ENCODE data around the gene PIWIL1.

DNA sequence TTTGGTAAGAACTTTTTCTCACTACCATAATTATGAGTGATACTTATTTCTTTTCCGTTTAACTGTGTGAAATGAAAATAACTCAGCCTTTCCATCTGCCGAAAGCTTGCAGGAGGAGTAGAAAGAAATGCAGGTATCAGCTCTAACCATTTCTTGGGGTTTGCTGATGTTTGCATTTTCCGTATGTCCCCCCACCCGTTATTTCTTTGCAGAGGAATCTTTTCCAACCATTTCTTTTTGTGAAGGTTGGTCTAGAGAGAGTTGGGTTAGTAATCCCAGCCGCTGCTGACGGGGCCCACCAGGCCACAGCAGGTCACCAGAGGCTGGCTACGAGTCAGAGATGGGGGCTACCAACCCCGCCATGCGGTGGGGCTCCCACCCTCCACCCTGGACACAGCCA lies 7.0 kb upstream of the PIWIL1 start:
- TF ChIP-seq POLR2A (IDR thresholded peaks at IDR 0.05; ENCODE audit: low read length) (no peak), GATA1 (IDR thresholded peaks at IDR 0.05; ENCODE audit: low read depth, low read length) (no peak)

Measured in erythroblast (primary cell).